Measurements from ENCODE around the gene PGPEP1. TPM values are rescaled to one million over a fixed set of nuclear protein-coding genes. Genes with fewer than 3 reads are reported as not detected.
A peak's percentile ranks its signal among the peaks of the same experiment; 100 is the strongest.
"Not testable (repeated sequence)": the region's sequence is repeated elsewhere in the genome, so short reads cannot be mapped to it uniquely, and the experiment has no call there.

The PGPEP1 gene
- total RNA-seq, 1 donor from 2014 or later = 49.6 TPM

DNA sequence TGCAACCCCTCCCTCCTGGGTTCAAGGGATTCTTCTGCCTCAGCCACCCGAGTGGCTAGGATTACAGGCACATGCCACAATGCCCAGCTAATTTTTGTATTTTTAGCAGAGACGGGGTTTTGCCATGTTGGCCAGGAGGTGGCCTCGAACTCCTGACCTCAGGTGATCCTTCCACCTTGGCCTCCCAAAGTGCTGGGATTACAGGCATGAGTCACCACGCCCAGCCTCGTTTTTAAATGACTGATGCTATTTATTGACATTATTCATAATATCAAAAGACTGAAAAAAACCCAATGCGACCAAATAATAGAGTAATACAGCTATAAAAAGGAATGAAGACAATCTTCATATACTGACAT, 16.0 kb upstream of the PGPEP1 start:
- DNase-seq (ENCODE audit: low spot score); ATAC-seq: not testable (repeated sequence)
- intact Hi-C loops (cut with DNase I) = loop anchor here (5.0 kb wide), 1 partner anchor 47 kb away; no protein-coding TSS in a partner anchor

GRCh38 chr19:18326772-18327171, 13.6 kb upstream of the PGPEP1 start:
- DNase-seq (ENCODE audit: low spot score) = no peak
- no peak for ATAC-seq
- intact Hi-C loops (cut with DNase I) = no loop called here

DNA sequence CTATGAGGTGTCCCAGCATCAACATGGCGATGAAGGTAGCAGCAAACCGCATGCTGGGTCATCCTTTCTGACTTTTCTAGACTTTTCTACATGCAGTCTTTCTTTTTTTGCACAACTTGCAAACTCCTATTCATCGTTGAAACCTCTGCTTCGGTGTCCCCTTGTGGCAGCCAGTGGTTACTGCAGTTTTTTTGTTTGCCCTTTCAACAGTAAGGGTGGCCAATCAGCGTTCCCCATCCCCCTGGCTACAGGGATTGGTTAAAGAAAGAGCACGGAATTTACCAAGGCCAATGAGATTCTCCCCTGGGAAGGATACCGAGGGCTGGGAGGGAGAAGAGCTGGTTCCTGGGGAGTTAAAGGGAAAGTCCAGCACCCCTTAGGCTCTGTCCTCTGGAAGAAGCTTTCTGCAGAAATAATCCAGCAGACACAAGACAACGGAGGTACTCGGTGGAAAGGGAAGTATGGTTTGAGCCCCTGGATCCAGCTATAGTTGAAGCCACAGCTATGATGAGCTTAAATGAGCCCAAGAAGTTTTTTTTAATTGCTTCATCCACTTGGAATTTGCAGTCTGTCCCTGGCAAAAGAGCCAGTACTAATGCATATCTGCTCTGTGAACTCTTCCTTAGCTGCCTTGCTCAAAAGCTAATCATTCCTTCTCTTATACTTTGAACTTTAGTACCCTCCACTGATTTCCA, 11.9 kb upstream of the PGPEP1 start:
- intact Hi-C loops (cut with DNase I) = no loop called here
- DNase-seq (ENCODE audit: low spot score) (peak; percentile 95), ATAC-seq (peak; percentile 98)

DNA sequence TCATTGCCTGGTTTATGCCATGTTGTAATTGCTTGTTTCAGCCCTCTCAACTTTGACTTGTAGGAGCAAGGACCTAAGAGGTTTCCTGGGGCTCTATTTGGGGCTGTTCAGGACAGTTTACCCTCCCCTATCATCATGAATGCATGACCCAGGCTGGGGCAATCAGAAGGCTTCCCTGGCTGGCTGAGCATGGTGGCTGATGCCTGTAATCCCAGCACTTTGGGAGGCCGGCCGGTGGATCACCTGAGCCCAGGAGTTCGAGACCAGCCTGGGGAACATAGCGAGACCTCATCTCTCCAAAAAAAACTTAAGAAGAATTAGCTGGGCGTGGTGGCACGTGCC, 11.4 kb upstream of the PGPEP1 start:
- intact Hi-C loops (cut with DNase I) = no loop called here
- ATAC-seq = no peak

GRCh38 chr19:18330868-18331267, 9.5 kb upstream of the PGPEP1 start:
- intact Hi-C loops (cut with DNase I) = loop anchor here (10.0 kb wide), 1 partner anchor 304 kb away; the partner anchor contains the start of gene KLHL26
- DNase-seq (ENCODE audit: low spot score) = no peak

More for the DNA sequence above, 11.4 kb upstream of the PGPEP1 start:
- peak; percentile 55 for DNase-seq (ENCODE audit: low spot score)

GRCh38 chr19:18332917-18333530, 7.4 kb upstream of the PGPEP1 start:
- ATAC-seq (no peak), DNase-seq (ENCODE audit: low spot score) (no peak)
- intact Hi-C loops (cut with DNase I) = loop anchor here (10.0 kb wide), 1 partner anchor 302 kb away; the partner anchor contains the start of gene KLHL26

More at GRCh38 chr19:18330868-18331267, 9.5 kb upstream of the PGPEP1 start:
- no peak for ATAC-seq

- no peak for DNase-seq (ENCODE audit: low spot score)
- ATAC-seq = no peak
- intact Hi-C loops (cut with DNase I) = loop anchor here (10.0 kb wide), 1 partner anchor 301 kb away; the partner anchor contains the start of gene KLHL26
Measured at GRCh38 chr19:18333680-18334079, 6.7 kb upstream of the PGPEP1 start.

DNA sequence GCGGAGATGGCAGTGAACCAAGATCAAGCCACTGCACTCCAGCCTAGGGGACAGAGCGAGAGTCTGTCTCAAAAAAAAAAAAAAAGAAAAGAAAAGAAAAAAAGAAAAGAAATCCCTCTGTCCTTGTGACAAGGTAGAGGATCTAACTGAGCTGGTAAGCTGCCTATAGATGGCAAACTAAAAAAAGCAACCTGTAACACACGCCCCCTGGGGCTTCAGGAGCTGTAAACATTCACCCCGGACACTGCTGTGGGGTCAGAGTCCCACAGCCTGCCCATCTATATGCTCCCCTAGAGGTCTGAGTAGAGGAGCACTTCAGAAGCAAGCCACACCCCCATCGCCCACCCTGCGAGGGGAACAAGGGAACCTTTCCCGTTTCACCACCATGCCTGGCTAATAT, 4.3 kb upstream of the PGPEP1 start:
- DNase-seq (ENCODE audit: low spot score) (no peak), ATAC-seq (no peak)
- intact Hi-C loops (cut with DNase I) = loop anchor here (10.0 kb wide), 1 partner anchor 299 kb away; the partner anchor contains the start of gene KLHL26

GRCh38 chr19:18338541-18338940, 1.9 kb upstream of the PGPEP1 start:
- intact Hi-C loops (cut with DNase I) = loop anchor here (10.0 kb wide), 1 partner anchor 296 kb away; the partner anchor contains the start of gene KLHL26
- no peak for ATAC-seq
- no peak for DNase-seq (ENCODE audit: low spot score)

DNA sequence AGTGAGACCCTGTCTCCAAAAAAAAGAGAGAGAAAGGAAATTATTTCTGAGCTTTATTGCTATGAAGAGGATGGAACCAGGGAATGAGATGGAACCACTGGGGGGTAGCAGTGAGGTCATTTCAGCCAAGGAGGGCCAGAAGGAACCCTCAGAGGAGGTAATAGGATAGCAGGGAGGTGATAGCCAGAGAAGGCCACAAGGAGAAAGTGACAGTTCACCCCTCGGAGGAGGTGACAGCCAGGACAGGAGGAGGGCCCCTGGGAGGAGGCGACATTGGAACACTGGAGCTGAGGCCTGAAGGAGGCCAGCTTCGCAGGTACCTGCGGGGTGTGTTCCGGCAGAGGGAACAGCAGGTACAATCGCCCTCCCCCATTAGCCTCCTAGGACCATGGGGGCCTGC, 675 bp upstream of the PGPEP1 start:
- ATAC-seq = no peak
- intact Hi-C loops (cut with DNase I) = loop anchor here (10.0 kb wide), 1 partner anchor 295 kb away; the partner anchor contains the start of gene KLHL26
- DNase-seq (ENCODE audit: low spot score) = no peak

- intact Hi-C loops (cut with DNase I) = no loop called here
Measured at GRCh38 chr19:18340990-18341868, 831 bp downstream of the PGPEP1 start.

DNA sequence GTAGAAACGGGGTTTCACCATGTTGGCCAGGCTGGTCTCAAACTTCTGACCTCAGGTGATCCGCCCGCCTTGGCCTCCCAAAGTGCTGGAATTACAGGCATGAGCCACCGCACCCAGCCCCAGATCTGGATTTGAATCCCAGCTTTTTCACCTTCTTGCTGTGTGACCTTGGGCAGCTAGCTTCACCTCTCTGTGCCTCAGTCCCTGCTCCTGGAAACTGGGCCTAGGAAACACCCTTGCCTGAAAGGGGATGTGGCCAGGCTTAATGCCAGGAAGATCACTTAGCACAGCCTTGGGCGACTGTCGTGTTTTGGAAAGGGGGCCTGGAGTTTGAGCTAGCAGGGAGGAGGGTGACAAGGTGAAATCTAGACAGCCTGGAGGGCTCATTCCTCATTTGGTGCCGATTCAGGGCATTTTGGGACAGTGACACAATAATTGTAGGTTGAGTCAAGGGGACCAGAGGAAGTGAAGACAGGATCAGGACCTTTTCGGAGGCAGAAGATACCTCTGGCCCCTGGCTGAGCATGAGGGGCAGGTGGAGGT, 1.8 kb downstream of the PGPEP1 start:
- intact Hi-C loops (cut with DNase I) = no loop called here
- ATAC-seq (no peak), DNase-seq (ENCODE audit: low spot score) (no peak)

More at GRCh38 chr19:18340990-18341868, 831 bp downstream of the PGPEP1 start:
- DNase-seq (ENCODE audit: low spot score) = peak; percentile 75
- peak; percentile 60 for ATAC-seq

GRCh38 chr19:18344582-18344950, 4.2 kb downstream of the PGPEP1 start:
- intact Hi-C loops (cut with DNase I) = no loop called here
- no peak for DNase-seq (ENCODE audit: low spot score)
- ATAC-seq = no peak

- no peak for DNase-seq (ENCODE audit: low spot score)
- no peak for ATAC-seq
- intact Hi-C loops (cut with DNase I) = loop anchor here (5.0 kb wide), 1 partner anchor 67 kb away; no protein-coding TSS in a partner anchor
Measured at GRCh38 chr19:18345296-18345695, 4.9 kb downstream of the PGPEP1 start.

GRCh38 chr19:18346091-18346490, 5.7 kb downstream of the PGPEP1 start:
- intact Hi-C loops (cut with DNase I) = loop anchor here (5.0 kb wide), 1 partner anchor 66 kb away; no protein-coding TSS in a partner anchor
- ATAC-seq (no peak), DNase-seq (ENCODE audit: low spot score) (no peak)

DNA sequence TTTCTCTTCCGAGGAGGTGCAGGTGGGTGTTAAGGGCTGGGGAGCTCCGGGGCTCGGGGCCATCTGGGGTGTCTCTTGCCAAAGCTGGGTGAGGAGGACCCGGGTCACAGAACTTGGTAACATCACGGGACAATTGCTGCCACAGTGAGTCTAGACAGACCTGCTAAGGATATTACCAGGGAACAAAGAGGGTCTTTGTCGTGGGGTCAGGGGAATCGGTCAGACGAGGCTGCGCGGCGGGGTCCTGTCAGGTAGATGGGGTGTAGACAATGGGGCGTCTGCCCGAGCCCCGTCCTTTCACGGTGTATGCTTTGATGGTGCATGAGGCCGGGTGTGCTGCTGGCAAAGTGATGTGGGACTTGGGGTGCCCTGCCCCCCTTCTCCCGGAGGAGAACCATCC, 7.8 kb downstream of the PGPEP1 start:
- ATAC-seq (no peak), DNase-seq (ENCODE audit: low spot score) (no peak)
- intact Hi-C loops (cut with DNase I) = loop anchor here (5.0 kb wide), 1 partner anchor 64 kb away; no protein-coding TSS in a partner anchor

GRCh38 chr19:18348818-18349339, 8.5 kb downstream of the PGPEP1 start:
- intact Hi-C loops (cut with DNase I) = loop anchor here (5.0 kb wide), 1 partner anchor 63 kb away; no protein-coding TSS in a partner anchor
- ATAC-seq; DNase-seq (ENCODE audit: low spot score): not testable (repeated sequence)

GRCh38 chr19:18349524-18350128, 9.2 kb downstream of the PGPEP1 start:
- intact Hi-C loops (cut with DNase I) = loop anchor here (5.0 kb wide), 1 partner anchor 63 kb away; no protein-coding TSS in a partner anchor
- ATAC-seq = peak; percentile 73
- DNase-seq (ENCODE audit: low spot score) = peak; percentile 79
